HepG2 (cell line): ENCODE data around the gene XPNPEP2. TPM values are rescaled to one million over a fixed set of nuclear protein-coding genes. Genes with fewer than 3 reads are reported as not detected.

Experiments
- ATAC-seq: fragments of 200-7000 bp; cut with Tn5 transposase; 3 replicates; pipeline ENCODE4 v1.9.1; 2020; ENCODE audit warnings: mild to moderate bottlenecking, moderate library complexity
- BruUV-seq: library from RNA; stranded (reverse); fragments of 400-500 nt; replicated peaks from 2 replicates; lab custom pipeline; 2021; lab: Mats Ljungman, UMichigan
- CTCF ChIA-PET: fragments of 300-600 bp; formaldehyde crosslinking; extraction: SDS; loops from one replicate; lab custom pipeline; 2021; ENCODE audit warnings: low total read pairs, inconsistent platforms, low intra/inter-chr PET ratio; lab: Yijun Ruan, JAX
- POLR2A ChIA-PET: fragments of 350-600 bp; sonication (Branson Sonifier 250); formaldehyde crosslinking; loops from one replicate; lab custom pipeline; 2020; ENCODE audit warnings: antibody characterized with exemption, inconsistent platforms; lab: Yijun Ruan, JAX
- DNase-seq: peaks from one replicate; pipeline ENCODE4 v3.0.0-alpha.2; 2015; ENCODE audit warnings: low spot score
- FAIRE-seq: peaks from 3 replicates; lab custom pipeline; 2011; peaks lifted over from hg19 to GRCh38; lab: Jason Lieb, UNC
- H2AFZ ChIP-seq: one replicate; pipeline ENCODE4 v1.6.1; 2011; ENCODE audit warnings: low read length, inconsistent platforms
- H3K27ac ChIP-seq: fragments of 300-600 bp; 3 replicates; pipeline ENCODE4 v1.8.0; 2011; ENCODE audit warnings: mixed run types, mild to moderate bottlenecking, mixed read lengths, low read length, inconsistent platforms; ENCODE audit not compliant: insufficient read depth; ENCODE audit errors: extremely low read length
- H3K27me3 ChIP-seq, 2 experiments: fragments of 200-600 bp in 1 of 2; 2 replicates in 1 of 2; 3 replicates in 1 of 2; pipeline versions ENCODE4 v1.6.0 to v1.8.0; 2011; ENCODE audit warnings: low read length in 2 of 2, mild to moderate bottlenecking in 2 of 2, moderate library complexity in 2 of 2, inconsistent platforms in 1 of 2; ENCODE audit not compliant: insufficient read depth in 2 of 2, control insufficient read depth in 1 of 2
- H3K36me3 ChIP-seq, 2 experiments: fragments of 200-600 bp in 1 of 2; replicated peaks in 1 of 2; 2 replicates in 1 of 2; 3 replicates in 1 of 2; pipeline versions ENCODE4 v1.5.1 to v1.8.0; 2011; ENCODE audit warnings: low read length in 2 of 2, inconsistent platforms in 1 of 2; ENCODE audit not compliant: insufficient read depth in 2 of 2, control insufficient read depth in 1 of 2
- H3K4me1 ChIP-seq: 2 replicates; pipeline ENCODE4 v1.5.1; 2012; ENCODE audit warnings: low read length, inconsistent platforms; ENCODE audit not compliant: insufficient read depth
- H3K4me2 ChIP-seq: 2 replicates; pipeline ENCODE4 v1.6.0; 2011; ENCODE audit warnings: low read depth, low read length, inconsistent platforms
- H3K4me3 ChIP-seq, 3 experiments: fragments of 200-600 bp in 1 of 3; sonication (generic), shearing (Covaris generic) in 1 of 3; replicated peaks in 1 of 3; 2 replicates each; pipeline ENCODE4 v1.5.1; 2011 to 2016; ENCODE audit warnings: low read length in 3 of 3, inconsistent platforms in 2 of 3, low read depth in 2 of 3, mild to moderate bottlenecking in 2 of 3, control low read depth in 1 of 3, mixed read lengths in 1 of 3; ENCODE audit not compliant: insufficient read depth in 1 of 3
- H3K79me2 ChIP-seq: one replicate; pipeline ENCODE4 v1.6.1; 2011; ENCODE audit warnings: low read length, inconsistent platforms; ENCODE audit not compliant: insufficient read depth
- H3K9ac ChIP-seq: 2 replicates; pipeline ENCODE4 v1.6.0; 2011; ENCODE audit warnings: mild to moderate bottlenecking, low read depth, low read length, inconsistent platforms; ENCODE audit not compliant: insufficient read depth
- H3K9me3 ChIP-seq: 2 replicates; pipeline ENCODE4 v1.5.1; 2012; ENCODE audit warnings: mild to moderate bottlenecking, low read length
- H4K20me1 ChIP-seq: 2 replicates; pipeline ENCODE4 v1.6.0; 2011; ENCODE audit warnings: inconsistent platforms, mild to moderate bottlenecking, low read length, moderate library complexity; ENCODE audit not compliant: insufficient read depth
- NR2F6 ChIP-seq, 2 experiments: IDR thresholded peaks; 2 replicates each; pipeline ENCODE4 v1.6.1; 2016; ENCODE audit warnings: antibody characterized with exemption in 1 of 2, mild to moderate bottlenecking in 1 of 2
- PPARG ChIP-seq: conservative IDR thresholded peaks from 2 replicates; pipeline ENCODE4 v1.6.1; 2016; ENCODE audit warnings: missing biosample characterization, missing genetic modification reagents
- REPIN1 ChIP-seq: sonication (generic); formaldehyde crosslinking; IDR thresholded peaks from 2 replicates; pipeline ENCODE4 v1.8.0; 2022; ENCODE audit warnings: missing genetic modification reagents, low read depth, mild to moderate bottlenecking, borderline replicate concordance
- RXRB ChIP-seq: IDR thresholded peaks from 2 replicates; pipeline ENCODE4 v1.6.1; 2016; ENCODE audit warnings: borderline replicate concordance, missing genetic modification reagents, missing compliant biosample characterization
- SAP130 ChIP-seq: IDR thresholded peaks from 2 replicates; pipeline ENCODE4 v1.6.1; 2016; ENCODE audit warnings: low read depth
- SKIL ChIP-seq: sonication (generic); formaldehyde crosslinking; IDR thresholded peaks from 2 replicates; pipeline ENCODE4 v1.8.0; 2022; ENCODE audit warnings: missing genetic modification reagents, mild to moderate bottlenecking, moderate library complexity, borderline replicate concordance
- ZBTB20 ChIP-seq: sonication (generic); formaldehyde crosslinking; IDR thresholded peaks from 2 replicates; pipeline ENCODE4 v1.8.1; 2023; ENCODE audit warnings: missing genetic modification reagents, low read depth, mild to moderate bottlenecking, borderline replicate concordance
- ZBTB25 ChIP-seq: IDR thresholded peaks from 2 replicates; pipeline ENCODE4 v1.6.1; 2018; ENCODE audit warnings: missing genetic modification reagents
- ZNF382 ChIP-seq: sonication (generic); formaldehyde crosslinking; IDR thresholded peaks from 2 replicates; pipeline ENCODE4 v1.5.0; 2020; ENCODE audit warnings: missing genetic modification reagents, mild to moderate bottlenecking, borderline replicate concordance
- ZNF543 ChIP-seq: sonication (generic); formaldehyde crosslinking; IDR thresholded peaks from 2 replicates; pipeline ENCODE4 v1.4.0; 2020; ENCODE audit warnings: mild to moderate bottlenecking, missing genetic modification reagents
- ZNF589 ChIP-seq: sonication (generic); formaldehyde crosslinking; conservative IDR thresholded peaks from 2 replicates; pipeline ENCODE4 v1.8.0; 2022; ENCODE audit warnings: mild to moderate bottlenecking, moderate library complexity, missing genetic modification reagents
- ZNF776 ChIP-seq: sonication (generic); formaldehyde crosslinking; IDR thresholded peaks from 2 replicates; pipeline ENCODE4 v1.4.0; 2020; ENCODE audit warnings: mild to moderate bottlenecking, missing genetic modification reagents
- ZNF777 ChIP-seq: sonication (generic); formaldehyde crosslinking; IDR thresholded peaks from 2 replicates; pipeline ENCODE4 v1.4.0; 2020; ENCODE audit warnings: missing genetic modification reagents
- WGBS: methylation state at CpG from one replicate; pipeline ENCODE4 v1.1.6; 2017; ENCODE audit warnings: low lambda C conversion rate; 5-methylcytosine and 5-hydroxymethylcytosine counted together
- in situ Hi-C: cut with HindIII; loops from 2 replicates; pipeline ENCODE4 v1.10.0; 2017; ENCODE audit warnings: low pct_unique_long_range_greater_than_20kb; ENCODE audit not compliant: extremely low pct_ligation_motif_present
- intact Hi-C: fragments of 100-400 bp; cut with micrococcal nuclease; formaldehyde crosslinking; loops from one replicate; pipeline ENCODE4 v1.10.0; 2022; ENCODE audit not compliant: unreplicated experiment
- polyA plus RNA-seq, 8 experiments: library from polyadenylated mRNA; depleted of rRNA in 3 of 8; stranded (reverse) in 7 of 8; unstranded in 1 of 8; fragments of >200 nt; fragmentation: Illumina TruSeq in 4 of 8; extraction: Trizol in 4 of 8; gene quantifications; 2 replicates each; pipeline versions ENCODE4 v1.2.1 to v1.2.3, GENCODE V29; 2011 to 2016; ENCODE audit warnings: low read depth in 4 of 8, missing spikeins in 1 of 8, mixed read lengths in 1 of 8; ENCODE audit not compliant: insufficient read depth in 1 of 8
- total RNA-seq, 5 experiments: library from RNA; depleted of rRNA; stranded (reverse); fragments of >200 nt; fragmentation: Illumina TruSeq; extraction: Trizol; gene quantifications; 2 replicates each; pipeline ENCODE4 v1.2.3, GENCODE V29; 2016; ENCODE audit warnings: low read depth in 1 of 5
- TF ChIP-seq, protein P1 (sequence below): sonication (generic); formaldehyde crosslinking; IDR thresholded peaks from 2 replicates; pipeline ENCODE4 v1.8.0; 2022; ENCODE audit warnings: low read depth, missing genetic modification reagents
- TF ChIP-seq, protein P2 (sequence below): sonication (generic); formaldehyde crosslinking; IDR thresholded peaks from 2 replicates; pipeline ENCODE4 v1.8.1; 2023; ENCODE audit warnings: missing genetic modification reagents, mild to moderate bottlenecking, borderline replicate concordance

XPNPEP2 gene
- total and polyA plus RNA-seq, 2 of the 13 experiments (the other 11 are each of a cell fraction or from before 2014, with no cell fraction given), result 1.1 to 1.8 TPM

- TF ChIP-seq PPARG (CRISPR knock-in tag) (no peak), ZNF589 (CRISPR knock-in tag) (no peak), ZNF382 (CRISPR knock-in tag) (no peak), ZBTB20 (CRISPR knock-in tag) (no peak), ZNF776 (CRISPR knock-in tag) (no peak), ZNF777 (CRISPR knock-in tag) (no peak), SAP130 (no peak), RXRB (no peak), NR2F6 (IDR thresholded peaks at IDR 0.05) (no peak), NR2F6 (CRISPR knock-in tag; IDR thresholded peaks at IDR 0.05) (no peak)
- TF ChIP-seq, protein P1, sequence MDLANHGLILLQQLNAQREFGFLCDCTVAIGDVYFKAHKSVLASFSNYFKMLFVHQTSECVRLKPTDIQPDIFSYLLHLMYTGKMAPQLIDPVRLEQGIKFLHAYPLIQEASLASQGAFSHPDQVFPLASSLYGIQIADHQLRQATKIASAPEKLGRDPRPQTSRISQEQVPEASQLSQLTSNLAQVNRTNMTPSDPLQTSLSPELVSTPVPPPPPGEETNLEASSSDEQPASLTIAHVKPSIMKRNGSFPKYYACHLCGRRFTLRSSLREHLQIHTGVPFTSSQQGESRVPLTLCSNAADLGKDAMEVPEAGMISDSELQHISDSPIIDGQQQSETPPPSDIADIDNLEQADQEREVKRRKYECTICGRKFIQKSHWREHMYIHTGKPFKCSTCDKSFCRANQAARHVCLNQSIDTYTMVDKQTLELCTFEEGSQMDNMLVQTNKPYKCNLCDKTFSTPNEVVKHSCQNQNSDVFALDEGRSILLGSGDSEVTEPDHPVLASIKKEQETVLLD, result no peak
These were observed 45.6 kb downstream of the XPNPEP2 start (continued) for GRCh38 chrX:129784371-129784770.

GRCh38 chrX:129785160-129785947 lies 46.6 kb downstream of the XPNPEP2 start:
- Histone ChIP-seq H3K9me3 (no peaks in the 10 kb centered on the region), H3K4me1 (peaks cover 12% of the 10 kb centered on the region; the same call in 1 of the 2 replicates), H3K27ac (no peak overlapping the region), H3K9ac (no peak overlapping the region), H4K20me1 (no peaks in the 10 kb centered on the region), H2AFZ (no peak overlapping the region), H3K79me2 (no peaks in the 10 kb centered on the region), H3K27me3 (no peaks in the 10 kb centered on the region), H3K4me2 (no peak overlapping the region), H3K4me3 (no peak overlapping the region), H3K36me3 (no peaks in the 10 kb centered on the region)
- ATAC-seq (no peak), FAIRE-seq (no peak), DNase-seq (no peak)
- ChIA-PET POLR2A (no interaction called here), CTCF (no interaction called here)
- in situ Hi-C loops, result no loop called here
- WGBS, result 70% methylated on average over 6 of the region's 11 CpGs
- BruUV-seq, result no TSS peak
- intact Hi-C loops, result no loop called here
- TF ChIP-seq REPIN1 (no peak), ZBTB25 (CRISPR knock-in tag) (no peak), ZNF543 (CRISPR knock-in tag) (no peak), SKIL (CRISPR knock-in tag) (no peak)
- TF ChIP-seq, protein P2, sequence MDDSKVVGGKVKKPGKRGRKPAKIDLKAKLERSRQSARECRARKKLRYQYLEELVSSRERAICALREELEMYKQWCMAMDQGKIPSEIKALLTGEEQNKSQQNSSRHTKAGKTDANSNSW (CRISPR knock-in tag), result no peak
